ENCODE results near the gene AMPD2. TPM values are rescaled to one million over a fixed set of nuclear protein-coding genes. Genes with fewer than 3 reads are reported as not detected.

The AMPD2 gene
- polyA plus RNA-seq, 1 donor: 61.2 TPM

GRCh38 chr1:109623601-109624161 is 4.0 kb downstream of the AMPD2 start:
- Histone ChIP-seq H3K9me3 (ENCODE audit: control insufficient read depth, low read depth, low read length) (no peaks in the 10 kb centered on the region), H3K36me3 (ENCODE audit: control insufficient read depth, insufficient read depth, low read length) (peaks cover 30% of the 10 kb centered on the region), H3K27ac (ENCODE audit: low read length) (no peak overlapping the region), H3K4me1 (ENCODE audit: control insufficient read depth, insufficient read depth, low read length) (peaks cover 29% of the 10 kb centered on the region), H3K4me3 (ENCODE audit: low read length) (no peak overlapping the region), H3K27me3 (ENCODE audit: control insufficient read depth, insufficient read depth, low read length) (no peaks in the 10 kb centered on the region)
- DNase-seq: no peak
- WGBS (ENCODE audit: insufficient coverage, low lambda C conversion rate): no CpG with 5 or more reads among the region's 11 CpGs

- Histone ChIP-seq H3K27ac (ENCODE audit: low read length) (no peak overlapping the region), H3K27me3 (ENCODE audit: control insufficient read depth, insufficient read depth, low read length) (no peaks in the 10 kb centered on the region), H3K4me1 (ENCODE audit: control insufficient read depth, insufficient read depth, low read length) (peaks cover 22% of the 10 kb centered on the region), H3K4me3 (ENCODE audit: low read length) (no peak overlapping the region), H3K9me3 (ENCODE audit: control insufficient read depth, low read depth, low read length) (no peaks in the 10 kb centered on the region), H3K36me3 (ENCODE audit: control insufficient read depth, insufficient read depth, low read length) (peaks cover 37% of the 10 kb centered on the region)
- no peak for DNase-seq
- WGBS (ENCODE audit: insufficient coverage, low lambda C conversion rate): no CpG with 5 or more reads among the region's 17 CpGs
Observed at GRCh38 chr1:109624201-109625010, 4.8 kb downstream of the AMPD2 start.

GRCh38 chr1:109625176-109625575 is 5.5 kb downstream of the AMPD2 start:
- no CpG with 5 or more reads among the region's 16 CpGs for WGBS (ENCODE audit: insufficient coverage, low lambda C conversion rate)
- Histone ChIP-seq H3K27me3 (ENCODE audit: control insufficient read depth, insufficient read depth, low read length) (no peaks in the 10 kb centered on the region), H3K36me3 (ENCODE audit: control insufficient read depth, insufficient read depth, low read length) (peaks cover 45% of the 10 kb centered on the region), H3K4me1 (ENCODE audit: control insufficient read depth, insufficient read depth, low read length) (peaks cover 21% of the 10 kb centered on the region), H3K9me3 (ENCODE audit: control insufficient read depth, low read depth, low read length) (no peaks in the 10 kb centered on the region), H3K4me3 (ENCODE audit: low read length) (no peak overlapping the region), H3K27ac (ENCODE audit: low read length) (no peak overlapping the region)
- DNase-seq: no peak

GRCh38 chr1:109625601-109626560 is 6.2 kb downstream of the AMPD2 start:
- Histone ChIP-seq H3K36me3 (ENCODE audit: control insufficient read depth, insufficient read depth, low read length) (peaks cover 50% of the 10 kb centered on the region), H3K9me3 (ENCODE audit: control insufficient read depth, low read depth, low read length) (no peaks in the 10 kb centered on the region), H3K27me3 (ENCODE audit: control insufficient read depth, insufficient read depth, low read length) (no peaks in the 10 kb centered on the region), H3K4me3 (ENCODE audit: low read length) (no peak overlapping the region), H3K27ac (ENCODE audit: low read length) (no peak overlapping the region), H3K4me1 (ENCODE audit: control insufficient read depth, insufficient read depth, low read length) (peaks cover 21% of the 10 kb centered on the region)
- no peak for DNase-seq
- no CpG with 5 or more reads among the region's 32 CpGs for WGBS (ENCODE audit: insufficient coverage, low lambda C conversion rate)

- Histone ChIP-seq H3K36me3 (ENCODE audit: control insufficient read depth, insufficient read depth, low read length) (peaks cover 59% of the 10 kb centered on the region), H3K27ac (ENCODE audit: low read length) (no peak overlapping the region)
- DNase-seq: no peak
Observed at GRCh38 chr1:109626682-109627408, 7.2 kb downstream of the AMPD2 start.

GRCh38 chr1:109627692-109628399 is 8.2 kb downstream of the AMPD2 start:
- H3K4me3 ChIP-seq (ENCODE audit: low read length): no peak overlapping the region
- no peak for DNase-seq
- H3K27me3 ChIP-seq (ENCODE audit: control insufficient read depth, insufficient read depth, low read length): no peaks in the 10 kb centered on the region
- no peak overlapping the region for H3K27ac ChIP-seq (ENCODE audit: low read length)
- peaks cover 64% of the 10 kb centered on the region for H3K36me3 ChIP-seq (ENCODE audit: control insufficient read depth, insufficient read depth, low read length)
- peaks cover 6% of the 10 kb centered on the region for H3K4me1 ChIP-seq (ENCODE audit: control insufficient read depth, insufficient read depth, low read length)
- WGBS (ENCODE audit: insufficient coverage, low lambda C conversion rate): no CpG with 5 or more reads among the region's 23 CpGs
- no peaks in the 10 kb centered on the region for H3K9me3 ChIP-seq (ENCODE audit: control insufficient read depth, low read depth, low read length)

More at GRCh38 chr1:109626682-109627408, 7.2 kb downstream of the AMPD2 start:
- Histone ChIP-seq H3K4me3 (ENCODE audit: low read length) (no peak overlapping the region), H3K4me1 (ENCODE audit: control insufficient read depth, insufficient read depth, low read length) (peaks cover 16% of the 10 kb centered on the region), H3K9me3 (ENCODE audit: control insufficient read depth, low read depth, low read length) (no peaks in the 10 kb centered on the region), H3K27me3 (ENCODE audit: control insufficient read depth, insufficient read depth, low read length) (no peaks in the 10 kb centered on the region)
- WGBS (ENCODE audit: insufficient coverage, low lambda C conversion rate): no CpG with 5 or more reads among the region's 21 CpGs

GRCh38 chr1:109628540-109629321 is 9.1 kb downstream of the AMPD2 start:
- WGBS (ENCODE audit: insufficient coverage, low lambda C conversion rate): no CpG with 5 or more reads among the region's 23 CpGs
- Histone ChIP-seq H3K4me3 (ENCODE audit: low read length) (no peak overlapping the region), H3K4me1 (ENCODE audit: control insufficient read depth, insufficient read depth, low read length) (peaks cover 6% of the 10 kb centered on the region), H3K27me3 (ENCODE audit: control insufficient read depth, insufficient read depth, low read length) (no peaks in the 10 kb centered on the region), H3K9me3 (ENCODE audit: control insufficient read depth, low read depth, low read length) (no peaks in the 10 kb centered on the region), H3K36me3 (ENCODE audit: control insufficient read depth, insufficient read depth, low read length) (peaks cover 67% of the 10 kb centered on the region), H3K27ac (ENCODE audit: low read length) (no peak overlapping the region)
- no peak for DNase-seq

GRCh38 chr1:109629372-109630030 is 9.9 kb downstream of the AMPD2 start:
- no CpG with 5 or more reads among the region's 10 CpGs for WGBS (ENCODE audit: insufficient coverage, low lambda C conversion rate)
- DNase-seq: no peak
- Histone ChIP-seq H3K4me1 (ENCODE audit: control insufficient read depth, insufficient read depth, low read length) (peaks cover 2% of the 10 kb centered on the region), H3K9me3 (ENCODE audit: control insufficient read depth, low read depth, low read length) (no peaks in the 10 kb centered on the region), H3K27me3 (ENCODE audit: control insufficient read depth, insufficient read depth, low read length) (no peaks in the 10 kb centered on the region), H3K27ac (ENCODE audit: low read length) (no peak overlapping the region), H3K4me3 (ENCODE audit: low read length) (no peak overlapping the region), H3K36me3 (ENCODE audit: control insufficient read depth, insufficient read depth, low read length) (peaks cover 67% of the 10 kb centered on the region)

Measured in large intestine (tissue), 3 donors.